ENCODE measurements around the gene KCNQ1. TPM values are rescaled to one million over a fixed set of nuclear protein-coding genes. Genes with fewer than 3 reads are reported as not detected.

KCNQ1 gene
- total RNA-seq, 1 donor from 2014 or later = 0.86 TPM

GRCh38 chr11:2868506-2869133, 423.8 kb downstream of the KCNQ1 start:
- Mint-ChIP-seq H3K27me3 (ENCODE audit: low read depth) (peaks cover 55% of the 10 kb centered on the region), H3K4me3 (peak overlapping the region; percentile 84), H3K4me1 (peaks cover 45% of the 10 kb centered on the region), H3K36me3 (ENCODE audit: low read depth) (no peaks in the 10 kb centered on the region), H3K27ac (ENCODE audit: unreplicated experiment) (no peak overlapping the region), H3K9me3 (no peaks in the 10 kb centered on the region)
- TF ChIP-seq CTCF (conservative IDR thresholded peaks at IDR 0.05) = no peak
- no peak for DNase-seq (ENCODE audit: low read depth, low spot score)

- no peak for DNase-seq (ENCODE audit: low read depth, low spot score)
- Mint-ChIP-seq H3K27ac (ENCODE audit: unreplicated experiment) (peak overlapping the region; percentile 85), H3K27me3 (ENCODE audit: low read depth) (peaks cover 54% of the 10 kb centered on the region), H3K36me3 (ENCODE audit: low read depth) (no peaks in the 10 kb centered on the region), H3K4me3 (peak overlapping the region; percentile 84), H3K9me3 (no peaks in the 10 kb centered on the region), H3K4me1 (peaks cover 43% of the 10 kb centered on the region)
- TF ChIP-seq CTCF (conservative IDR thresholded peaks at IDR 0.05) = no peak
These were observed 424.3 kb downstream of the KCNQ1 start for GRCh38 chr11:2869134-2869526.

GRCh38 chr11:2869561-2870427, 425.0 kb downstream of the KCNQ1 start:
- no peak for DNase-seq (ENCODE audit: low read depth, low spot score)
- H3K9me3 Mint-ChIP-seq = no peaks in the 10 kb centered on the region
- peaks cover 2% of the 10 kb centered on the region for H3K36me3 Mint-ChIP-seq (ENCODE audit: low read depth)
- peaks cover 52% of the 10 kb centered on the region for H3K27me3 Mint-ChIP-seq (ENCODE audit: low read depth)
- no peak overlapping the region for H3K27ac Mint-ChIP-seq (ENCODE audit: unreplicated experiment)
- peaks cover 40% of the 10 kb centered on the region for H3K4me1 Mint-ChIP-seq
- no peak overlapping the region for H3K4me3 Mint-ChIP-seq
- no peak for TF ChIP-seq CTCF (conservative IDR thresholded peaks at IDR 0.05)

- Mint-ChIP-seq H3K36me3 (ENCODE audit: low read depth) (peaks cover 2% of the 10 kb centered on the region), H3K9me3 (no peaks in the 10 kb centered on the region), H3K4me1 (peaks cover 36% of the 10 kb centered on the region), H3K4me3 (no peak overlapping the region), H3K27ac (ENCODE audit: unreplicated experiment) (no peak overlapping the region), H3K27me3 (ENCODE audit: low read depth) (peaks cover 48% of the 10 kb centered on the region)
- no peak for DNase-seq (ENCODE audit: low read depth, low spot score)
- TF ChIP-seq CTCF (conservative IDR thresholded peaks at IDR 0.05) = no peak
These were observed 425.7 kb downstream of the KCNQ1 start for GRCh38 chr11:2870460-2870859.

- Mint-ChIP-seq H3K4me3 (peak overlapping the region; percentile 28), H3K9me3 (no peaks in the 10 kb centered on the region), H3K36me3 (ENCODE audit: low read depth) (peaks cover 2% of the 10 kb centered on the region), H3K27me3 (ENCODE audit: low read depth) (peaks cover 48% of the 10 kb centered on the region), H3K4me1 (peaks cover 36% of the 10 kb centered on the region), H3K27ac (ENCODE audit: unreplicated experiment) (peak overlapping the region; percentile 16)
- no peak for TF ChIP-seq CTCF (conservative IDR thresholded peaks at IDR 0.05)
- DNase-seq (ENCODE audit: low read depth, low spot score) = no peak
These were observed 426.3 kb downstream of the KCNQ1 start for GRCh38 chr11:2870969-2871680.
